Caco-2 (cell line): ENCODE data around the gene ZNF208. TPM values are rescaled to one million over a fixed set of nuclear protein-coding genes. Genes with fewer than 3 reads are reported as not detected.

Experiments
- BruUV-seq: library from RNA; stranded (reverse); fragments of 400-500 nt; replicated peaks from 2 replicates; lab custom pipeline; 2021; lab: Mats Ljungman, UMichigan
- CTCF ChIA-PET: fragments of 300-600 bp; sonication (Branson Sonifier 250); formaldehyde crosslinking; loops from one replicate; lab custom pipeline; 2022; ENCODE audit warnings: antibody characterized with exemption; lab: Charles Lee
- POLR2A ChIA-PET: fragments of 300-600 bp; sonication (Branson Sonifier 250); formaldehyde crosslinking; loops from one replicate; lab custom pipeline; 2022; ENCODE audit warnings: antibody characterized with exemption; lab: Charles Lee
- DNase-seq, 2 experiments: peaks; one replicate each; pipeline versions ENCODE4 v3.0.0 to v3.0.0-alpha.2; 2020 to 2022
- H3K27me3 ChIP-seq: replicated peaks from 2 replicates; pipeline ENCODE4 v1.6.0; 2011; ENCODE audit warnings: low read length; ENCODE audit not compliant: control insufficient read depth, insufficient read depth
- H3K36me3 ChIP-seq: 2 replicates; pipeline ENCODE4 v1.5.1; 2011; ENCODE audit warnings: low read length; ENCODE audit not compliant: control insufficient read depth, insufficient read depth
- H3K4me1 ChIP-seq: fragments of 250-450 bp; sonication (Bioruptor Pico); 2 replicates; pipeline ENCODE4 v1.5.1; 2020; ENCODE audit warnings: mild to moderate bottlenecking
- H3K4me3 ChIP-seq: 2 replicates; pipeline ENCODE4 v1.5.1; 2011; ENCODE audit warnings: low read depth, mild to moderate bottlenecking, control low read depth, low read length
- H3K9me3 ChIP-seq: fragments of 250-450 bp; sonication (Bioruptor Pico); 2 replicates; pipeline ENCODE4 v1.5.1; 2020; ENCODE audit warnings: mild to moderate bottlenecking, moderate library complexity
- H3K27ac Mint-ChIP-seq: one replicate; pipeline ENCODE4 v1.8.0; 2022; ENCODE audit warnings: mixed read lengths; ENCODE audit not compliant: unreplicated experiment
- H3K27me3 Mint-ChIP-seq: one replicate; pipeline ENCODE4 v1.8.0; 2022; ENCODE audit warnings: mixed read lengths; ENCODE audit not compliant: insufficient read depth, unreplicated experiment
- H3K36me3 Mint-ChIP-seq: one replicate; pipeline ENCODE4 v1.8.0; 2022; ENCODE audit warnings: mild to moderate bottlenecking, mixed read lengths; ENCODE audit not compliant: insufficient read depth, unreplicated experiment
- H3K4me1 Mint-ChIP-seq: one replicate; pipeline ENCODE4 v1.8.0; 2022; ENCODE audit warnings: low read depth, mixed read lengths; ENCODE audit not compliant: unreplicated experiment
- H3K4me3 Mint-ChIP-seq: one replicate; pipeline ENCODE4 v1.8.0; 2022; ENCODE audit warnings: mild to moderate bottlenecking, moderate library complexity, mixed read lengths; ENCODE audit not compliant: unreplicated experiment
- H3K9me3 Mint-ChIP-seq: one replicate; pipeline ENCODE4 v1.8.0; 2022; ENCODE audit warnings: mixed read lengths; ENCODE audit not compliant: unreplicated experiment
- CTCF ChIP-seq, 2 experiments: fragments of 200-600 bp in 1 of 2; IDR thresholded peaks; 1 replicate in 1 of 2; 2 replicates in 1 of 2; pipeline versions ENCODE4 v1.5.1 to v1.8.0; 2011 to 2022; ENCODE audit warnings: antibody characterized with exemption in 1 of 2, control low read depth in 1 of 2, inconsistent platforms in 1 of 2, low read depth in 1 of 2, low read length in 1 of 2, mild to moderate bottlenecking in 1 of 2, moderate library complexity in 1 of 2; ENCODE audit not compliant: insufficient read depth in 1 of 2, severe bottlenecking in 1 of 2, unreplicated experiment in 1 of 2
- intact Hi-C: fragments of 100-400 bp; cut with micrococcal nuclease; formaldehyde crosslinking; loops from one replicate; pipeline ENCODE4 v1.10.0; 2022; ENCODE audit not compliant: unreplicated experiment
- total RNA-seq: library from RNA; stranded (reverse); gene quantifications from 2 replicates; pipeline ENCODE4 v1.2.3, GENCODE V29; 2022

ZNF208 gene
- total RNA-seq, 1 experiment from 2014 or later, result not detected

- H3K36me3 Mint-ChIP-seq, result no peaks in the 10 kb centered on the region
- no peaks in the 10 kb centered on the region for H3K27me3 Mint-ChIP-seq
Measured at GRCh38 chr19:21883516-21883915, 127.2 kb downstream of the ZNF208 start.

More at GRCh38 chr19:21883516-21883915, 127.2 kb downstream of the ZNF208 start:
- Histone ChIP-seq H3K9me3 (no peaks in the 10 kb centered on the region), H3K27me3 (no peaks in the 10 kb centered on the region), H3K36me3 (no peaks in the 10 kb centered on the region), H3K4me3 (no peak overlapping the region), H3K4me1 (no peaks in the 10 kb centered on the region)
- Mint-ChIP-seq H3K4me3 (no peak overlapping the region), H3K4me1 (no peaks in the 10 kb centered on the region), H3K27ac (no peak overlapping the region), H3K9me3 (peaks cover 39% of the 10 kb centered on the region)
- intact Hi-C loops, result no loop called here
- CTCF ChIA-PET, result no interaction called here
- no peak for DNase-seq
- POLR2A ChIA-PET, result no interaction called here
- no TSS peak for BruUV-seq
- no peak for TF ChIP-seq CTCF (IDR thresholded peaks at IDR 0.05; ENCODE audit: insufficient read depth in 1 of 2, low read depth in 1 of 2, low read length in 1 of 2, severe bottlenecking in 1 of 2, unreplicated experiment in 1 of 2)

Other genes starting within 250 kb of the ZNF208 start
- gene ZNF100, start 243.4 kb downstream of the ZNF208 start, total RNA-seq, result 12.1 and 13.9 TPM in 2 replicates
- not detected in 2 replicates for gene ZNF43, start 174.8 kb downstream of the ZNF208 start, total RNA-seq
- gene ZNF257, start 41.5 kb upstream of the ZNF208 start, total RNA-seq, result not detected in 2 replicates
- not detected in 2 replicates for gene ZNF676, start 186.0 kb upstream of the ZNF208 start, total RNA-seq